ENCODE measurements around the gene LRIG3. TPM values are rescaled to one million over a fixed set of nuclear protein-coding genes. Genes with fewer than 3 reads are reported as not detected.

Gene LRIG3
- total and polyA plus RNA-seq, 7 donors: 2.8 to 186 (median 58.1) TPM

DNA sequence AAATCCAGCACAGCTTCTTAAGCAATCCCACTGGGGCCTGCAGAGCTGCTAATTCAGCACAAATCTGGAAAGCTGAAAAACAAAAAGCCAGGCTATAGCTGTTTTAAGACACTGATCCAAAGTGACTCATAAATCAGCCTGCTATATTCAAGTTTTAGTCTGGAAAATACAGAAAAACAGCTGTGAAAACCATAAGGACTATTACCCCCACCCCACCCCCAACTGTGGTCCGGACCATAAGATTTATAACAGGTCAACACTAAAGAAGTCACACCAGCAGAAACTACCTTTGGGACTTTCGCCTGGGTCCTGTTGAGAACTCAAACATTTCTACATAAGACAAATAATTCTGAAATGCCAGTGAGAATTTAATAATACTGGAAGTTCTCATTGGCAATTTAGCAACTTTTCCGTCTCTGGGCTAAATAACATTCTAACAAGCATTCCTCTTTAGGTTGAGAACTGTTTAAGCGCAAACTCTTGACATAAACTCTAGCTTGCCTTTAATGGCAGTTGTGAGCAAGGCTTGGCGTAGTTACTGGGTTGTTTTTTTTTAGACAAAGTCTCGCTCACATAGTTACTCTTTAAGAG lies 3.3 kb downstream of the LRIG3 start:
- no peak for TF ChIP-seq POLR2A (IDR thresholded peaks at IDR 0.05)
- TF ChIP-seq, protein P1, sequence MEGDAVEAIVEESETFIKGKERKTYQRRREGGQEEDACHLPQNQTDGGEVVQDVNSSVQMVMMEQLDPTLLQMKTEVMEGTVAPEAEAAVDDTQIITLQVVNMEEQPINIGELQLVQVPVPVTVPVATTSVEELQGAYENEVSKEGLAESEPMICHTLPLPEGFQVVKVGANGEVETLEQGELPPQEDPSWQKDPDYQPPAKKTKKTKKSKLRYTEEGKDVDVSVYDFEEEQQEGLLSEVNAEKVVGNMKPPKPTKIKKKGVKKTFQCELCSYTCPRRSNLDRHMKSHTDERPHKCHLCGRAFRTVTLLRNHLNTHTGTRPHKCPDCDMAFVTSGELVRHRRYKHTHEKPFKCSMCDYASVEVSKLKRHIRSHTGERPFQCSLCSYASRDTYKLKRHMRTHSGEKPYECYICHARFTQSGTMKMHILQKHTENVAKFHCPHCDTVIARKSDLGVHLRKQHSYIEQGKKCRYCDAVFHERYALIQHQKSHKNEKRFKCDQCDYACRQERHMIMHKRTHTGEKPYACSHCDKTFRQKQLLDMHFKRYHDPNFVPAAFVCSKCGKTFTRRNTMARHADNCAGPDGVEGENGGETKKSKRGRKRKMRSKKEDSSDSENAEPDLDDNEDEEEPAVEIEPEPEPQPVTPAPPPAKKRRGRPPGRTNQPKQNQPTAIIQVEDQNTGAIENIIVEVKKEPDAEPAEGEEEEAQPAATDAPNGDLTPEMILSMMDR (IDR thresholded peaks at IDR 0.05): no peak
- peak in 1 of 4 donors; percentile 6 for TF ChIP-seq POLR2AphosphoS5 (IDR thresholded peaks at IDR 0.05)
- peaks cover 0 to 22% (median 0%) of the 10 kb centered on the region in 4 donors for H3K36me3 ChIP-seq
- no peaks in the 10 kb centered on the region for H3K9me3 ChIP-seq
- no peak for DNase-seq
- intact Hi-C loops (cut with DNase I): loop anchor here (5.0 to 10.0 kb wide), 4 partner anchors 35 to 680 kb away; partner anchors contain the start of gene SLC16A7
- no peaks in the 10 kb centered on the region for H3K27me3 ChIP-seq
- peak overlapping the region; percentile 74 to 92 (median 86) for H3K4me3 ChIP-seq
- WGBS, 2 donors: 10 to 47% methylated on average over 6 of the region's 6 CpGs
- peak overlapping the region; percentile 90 to 98 (median 96) for H3K27ac ChIP-seq
- H3K4me1 ChIP-seq: peaks cover 0 to 53% (median 40%) of the 10 kb centered on the region in 4 donors

DNA sequence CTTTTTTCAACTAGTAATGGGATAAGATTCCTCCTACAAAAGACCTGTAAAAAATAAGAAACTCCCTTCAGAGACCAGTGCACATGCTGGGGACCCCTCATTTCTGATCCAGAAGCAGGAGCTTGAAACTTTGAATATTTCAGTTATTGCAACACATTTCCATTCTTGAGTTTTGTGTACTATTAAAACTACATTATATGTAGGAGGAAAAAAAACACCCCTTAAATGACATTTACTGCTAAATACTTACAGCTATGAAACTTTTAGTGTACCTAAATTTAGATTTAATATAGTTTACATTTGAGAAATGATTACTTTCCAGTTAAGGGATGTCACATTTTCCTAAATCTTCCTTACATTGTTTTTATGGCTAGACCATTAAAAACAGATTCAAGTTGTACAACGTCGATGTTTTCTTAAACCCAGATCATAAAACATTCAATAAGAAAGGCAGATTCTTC lies 4.1 kb downstream of the LRIG3 start:
- H3K36me3 ChIP-seq: peaks cover 0 to 30% (median under 1%) of the 10 kb centered on the region in 4 donors
- peaks cover 0 to 51% (median 40%) of the 10 kb centered on the region in 4 donors for H3K4me1 ChIP-seq
- peak overlapping the region in 3 of 4 donors; percentile 74 to 92 (median 82) for H3K4me3 ChIP-seq
- TF ChIP-seq POLR2A (IDR thresholded peaks at IDR 0.05) (no peak), POLR2AphosphoS5 (IDR thresholded peaks at IDR 0.05) (peak in 2 of 4 donors; percentile 65 to 79), EP300 (IDR thresholded peaks at IDR 0.05) (peak in 2 of 4 donors; percentile 25 to 37)
- intact Hi-C loops (cut with DNase I): loop anchor here (5.0 to 10.0 kb wide), 4 partner anchors 34 to 681 kb away; partner anchors contain the start of gene SLC16A7
- 9 to 51% methylated on average over 2 of the region's 2 CpGs for WGBS, 2 donors
- no peaks in the 10 kb centered on the region for H3K27me3 ChIP-seq
- no peak for DNase-seq
- H3K9me3 ChIP-seq: no peaks in the 10 kb centered on the region
- peak overlapping the region; percentile 90 to 98 (median 96) for H3K27ac ChIP-seq

DNA sequence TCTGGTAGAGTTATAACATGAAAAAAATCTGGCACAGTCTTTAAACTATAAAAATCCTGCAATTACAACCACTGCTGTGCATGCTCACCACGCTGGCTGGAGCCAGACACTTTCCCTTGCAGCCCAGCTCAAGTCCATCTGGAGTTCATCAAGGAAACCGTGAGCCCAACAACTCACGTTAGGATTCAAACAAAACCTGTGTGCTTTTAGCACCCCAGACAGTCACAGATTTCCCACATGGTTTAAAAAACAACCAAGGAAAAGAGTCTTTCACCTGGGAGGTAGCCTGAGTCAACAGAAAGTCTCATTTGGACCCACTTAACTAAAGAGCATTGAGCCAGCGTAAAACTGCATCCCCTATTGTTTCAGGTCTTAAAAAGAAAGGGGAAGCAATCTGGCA lies 4.7 kb downstream of the LRIG3 start:
- intact Hi-C loops (cut with DNase I): loop anchor here (5.0 to 10.0 kb wide), 4 partner anchors 33 to 682 kb away; partner anchors contain the start of gene SLC16A7
- Histone ChIP-seq H3K4me1 (peaks cover 0 to 46% (median 36%) of the 10 kb centered on the region in 4 donors), H3K9me3 (no peaks in the 10 kb centered on the region), H3K27me3 (no peaks in the 10 kb centered on the region), H3K27ac (peak overlapping the region; percentile 90 to 98 (median 96)), H3K4me3 (peak overlapping the region in 3 of 4 donors; percentile 74 to 92 (median 82)), H3K36me3 (peaks cover 0 to 31% (median 6%) of the 10 kb centered on the region in 4 donors)
- DNase-seq: peak; percentile 90
- 7 to 35% methylated on average over 4 of the region's 4 CpGs for WGBS, 2 donors
- TF ChIP-seq POLR2A (IDR thresholded peaks at IDR 0.05) (no peak), POLR2AphosphoS5 (IDR thresholded peaks at IDR 0.05) (peak; percentile 89 to 94 (median 94)), EP300 (IDR thresholded peaks at IDR 0.05) (peak; percentile 38 to 81 (median 56))

DNA sequence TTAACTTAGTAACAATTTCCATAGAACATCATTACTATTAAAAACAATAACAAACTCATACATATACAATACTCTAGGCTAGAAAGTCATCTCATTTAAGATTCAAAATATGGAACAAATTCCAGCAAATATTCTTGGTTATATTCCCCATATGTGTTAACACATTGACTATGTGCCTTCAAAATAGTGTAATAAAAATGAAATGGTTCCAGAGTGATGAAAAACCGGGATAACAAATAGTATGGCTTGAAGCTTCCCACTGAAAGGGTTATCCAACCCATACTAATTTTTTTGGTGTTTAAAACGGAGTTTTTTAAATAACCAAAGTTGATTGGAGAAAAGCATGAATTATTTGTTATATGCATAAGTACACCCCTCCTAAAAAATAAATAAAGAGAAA lies 5.3 kb downstream of the LRIG3 start:
- Histone ChIP-seq H3K27ac (peak overlapping the region; percentile 90 to 98 (median 96)), H3K27me3 (no peaks in the 10 kb centered on the region), H3K9me3 (no peaks in the 10 kb centered on the region), H3K4me3 (peak overlapping the region in 2 of 4 donors; percentile 82 to 92), H3K36me3 (peaks cover 0 to 31% (median 8%) of the 10 kb centered on the region in 4 donors), H3K4me1 (peaks cover 0 to 51% (median 35%) of the 10 kb centered on the region in 4 donors)
- TF ChIP-seq, protein P1 (IDR thresholded peaks at IDR 0.05): no peak
- no peak for TF ChIP-seq POLR2AphosphoS5 (IDR thresholded peaks at IDR 0.05)
- no peak for TF ChIP-seq EP300 (IDR thresholded peaks at IDR 0.05)
- no peak for TF ChIP-seq POLR2A (IDR thresholded peaks at IDR 0.05)
- intact Hi-C loops (cut with DNase I): loop anchor here (5.0 to 10.0 kb wide), 4 partner anchors 33 to 682 kb away; partner anchors contain the start of gene SLC16A7
- 9 to 47% methylated on average over 2 of the region's 2 CpGs for WGBS, 2 donors
- no peak for DNase-seq

DNA sequence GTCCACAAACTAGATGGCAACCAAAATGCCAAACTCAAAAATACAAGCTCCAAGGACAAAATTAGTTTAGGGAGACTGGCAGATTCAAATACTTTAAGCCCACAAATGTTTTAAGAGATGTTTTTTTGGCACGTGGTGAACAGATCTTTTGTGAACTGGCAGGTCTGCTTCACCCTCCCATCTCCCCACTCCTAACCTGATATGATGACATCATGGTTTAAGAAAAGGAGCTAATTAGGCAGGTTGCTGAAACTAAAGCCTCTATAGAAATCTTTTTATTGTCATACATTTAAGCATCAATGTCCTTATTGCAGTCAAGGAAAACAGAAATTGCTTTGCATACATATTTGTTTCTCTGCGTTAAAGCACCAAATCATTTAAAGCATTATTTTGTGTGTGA lies 5.8 kb downstream of the LRIG3 start:
- 17 to 63% methylated on average over 2 of the region's 2 CpGs for WGBS, 2 donors
- Histone ChIP-seq H3K9me3 (no peaks in the 10 kb centered on the region), H3K27me3 (no peaks in the 10 kb centered on the region), H3K36me3 (peaks cover 0 to 36% (median 8%) of the 10 kb centered on the region in 4 donors), H3K27ac (peak overlapping the region in 2 of 4 donors; percentile 16 to 97), H3K4me3 (no peak overlapping the region), H3K4me1 (peaks cover 0 to 56% (median 37%) of the 10 kb centered on the region in 4 donors)
- intact Hi-C loops (cut with DNase I): loop anchor here (10.0 kb wide), 1 partner anchor 320 kb away; no protein-coding TSS in a partner anchor
- TF ChIP-seq POLR2A (IDR thresholded peaks at IDR 0.05): no peak
- TF ChIP-seq EP300 (IDR thresholded peaks at IDR 0.05): no peak
- TF ChIP-seq POLR2AphosphoS5 (IDR thresholded peaks at IDR 0.05): no peak
- DNase-seq: no peak

DNA sequence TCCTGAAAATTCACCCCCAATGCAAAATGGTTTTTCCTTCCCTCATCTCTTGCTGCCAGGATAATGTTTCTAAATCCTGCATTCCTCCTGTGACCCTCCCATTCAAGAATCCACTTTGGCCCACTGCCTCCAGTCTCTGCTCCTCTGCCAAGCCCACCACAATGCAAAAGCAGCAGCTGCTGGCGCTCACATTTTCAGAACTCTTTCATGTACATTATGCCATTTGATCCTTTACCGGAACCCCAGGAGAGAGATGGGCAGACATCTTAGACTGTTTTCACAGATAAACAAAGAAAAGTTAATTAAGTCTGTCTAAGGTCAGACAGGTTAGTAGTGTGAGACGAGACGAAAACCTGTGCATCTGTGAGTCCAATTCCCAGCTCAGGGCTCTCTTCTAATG lies 12.9 kb downstream of the LRIG3 start:
- peaks cover 0 to 37% (median 13%) of the 10 kb centered on the region in 4 donors for H3K36me3 ChIP-seq

More for the DNA sequence above, 12.9 kb downstream of the LRIG3 start:
- H3K4me1 ChIP-seq: peaks cover 0 to 56% (median 40%) of the 10 kb centered on the region in 4 donors
- no peak for DNase-seq
- H3K9me3 ChIP-seq: no peaks in the 10 kb centered on the region
- TF ChIP-seq, protein P1 (IDR thresholded peaks at IDR 0.05): no peak
- no peak for TF ChIP-seq EP300 (IDR thresholded peaks at IDR 0.05)
- no peak for TF ChIP-seq POLR2AphosphoS5 (IDR thresholded peaks at IDR 0.05)
- no peak for TF ChIP-seq POLR2A (IDR thresholded peaks at IDR 0.05)
- H3K4me3 ChIP-seq: no peak overlapping the region
- H3K27ac ChIP-seq: no peak overlapping the region
- intact Hi-C loops (cut with DNase I): no loop called here
- WGBS, 2 donors: 83 to 92% methylated on average over 4 of the region's 4 CpGs
- H3K27me3 ChIP-seq: no peaks in the 10 kb centered on the region

All from sigmoid colon (tissue), 7 donors.